ENCODE results near the gene VSTM5. TPM values are rescaled to one million over a fixed set of nuclear protein-coding genes. Genes with fewer than 3 reads are reported as not detected.

The VSTM5 gene, protein sequence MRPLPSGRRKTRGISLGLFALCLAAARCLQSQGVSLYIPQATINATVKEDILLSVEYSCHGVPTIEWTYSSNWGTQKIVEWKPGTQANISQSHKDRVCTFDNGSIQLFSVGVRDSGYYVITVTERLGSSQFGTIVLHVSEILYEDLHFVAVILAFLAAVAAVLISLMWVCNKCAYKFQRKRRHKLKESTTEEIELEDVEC
- 0.17 and 0.96 TPM in 2 replicates for total RNA-seq
- polyA plus RNA-seq: 0.26 and 0.97 TPM in 2 replicates

DNA sequence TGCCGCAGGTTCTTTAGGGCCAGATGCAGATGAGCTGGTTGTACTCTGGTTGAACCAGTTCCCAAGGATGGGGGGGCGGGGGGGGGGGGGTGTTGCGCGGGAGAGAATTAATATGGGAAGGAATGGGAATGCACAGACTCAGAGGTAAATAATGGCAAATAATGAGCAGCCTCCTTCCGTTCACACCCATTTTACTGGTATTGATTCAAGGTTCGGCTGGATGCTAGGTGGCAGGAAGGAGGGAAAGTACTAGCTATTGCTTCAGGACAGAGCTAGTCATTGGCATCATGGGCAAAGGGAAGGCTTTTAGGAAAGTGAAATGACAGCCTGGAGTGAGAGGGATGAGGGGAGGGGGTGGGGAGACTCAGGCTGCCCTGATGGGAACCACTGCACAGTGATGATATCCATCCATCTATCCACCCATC is at the start of gene VSTM5:
Gene VSTM5 (minus strand): TSS at position 25 of the 425 bp plus-strand sequence. CDS start 116 bp downstream, outside the sequence.
- Histone ChIP-seq H3K9me2 (replicated peaks; ENCODE audit: insufficient read depth) (no peaks in the 10 kb centered on the region), H3K4me3 (peak within 1 kb of the TSS; percentile 20), H3K4me1 (ENCODE audit: insufficient read depth) (no peaks in the 10 kb centered on the region), H4K20me1 (ENCODE audit: insufficient read depth, poor library complexity, severe bottlenecking) (no peaks in the 10 kb centered on the region), H2AFZ (peak within 1 kb of the TSS; percentile 52), H3K27ac (no peak within 1 kb of the TSS), H3K27me3 (no peaks in the 10 kb centered on the region), H3K9me3 (ENCODE audit: low read depth) (no peaks in the 10 kb centered on the region), H3K79me2 (no peaks in the 10 kb centered on the region), H3K36me3 (replicated peaks; ENCODE audit: insufficient read depth, low read depth) (no peaks in the 10 kb centered on the region), H3K4me2 (peak within 1 kb of the TSS; percentile 93)
- DNase-seq (ENCODE audit: low spot score): no peak
- TF ChIP-seq EZH2 (IDR thresholded peaks at IDR 0.05; ENCODE audit: borderline replicate concordance): no peak
- TF ChIP-seq EZH2phosphoT487 (IDR thresholded peaks at IDR 0.05; ENCODE audit: low read depth, severe bottlenecking, unreplicated experiment): no peak
- TF ChIP-seq, protein P1, sequence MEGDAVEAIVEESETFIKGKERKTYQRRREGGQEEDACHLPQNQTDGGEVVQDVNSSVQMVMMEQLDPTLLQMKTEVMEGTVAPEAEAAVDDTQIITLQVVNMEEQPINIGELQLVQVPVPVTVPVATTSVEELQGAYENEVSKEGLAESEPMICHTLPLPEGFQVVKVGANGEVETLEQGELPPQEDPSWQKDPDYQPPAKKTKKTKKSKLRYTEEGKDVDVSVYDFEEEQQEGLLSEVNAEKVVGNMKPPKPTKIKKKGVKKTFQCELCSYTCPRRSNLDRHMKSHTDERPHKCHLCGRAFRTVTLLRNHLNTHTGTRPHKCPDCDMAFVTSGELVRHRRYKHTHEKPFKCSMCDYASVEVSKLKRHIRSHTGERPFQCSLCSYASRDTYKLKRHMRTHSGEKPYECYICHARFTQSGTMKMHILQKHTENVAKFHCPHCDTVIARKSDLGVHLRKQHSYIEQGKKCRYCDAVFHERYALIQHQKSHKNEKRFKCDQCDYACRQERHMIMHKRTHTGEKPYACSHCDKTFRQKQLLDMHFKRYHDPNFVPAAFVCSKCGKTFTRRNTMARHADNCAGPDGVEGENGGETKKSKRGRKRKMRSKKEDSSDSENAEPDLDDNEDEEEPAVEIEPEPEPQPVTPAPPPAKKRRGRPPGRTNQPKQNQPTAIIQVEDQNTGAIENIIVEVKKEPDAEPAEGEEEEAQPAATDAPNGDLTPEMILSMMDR (IDR thresholded peaks at IDR 0.05; ENCODE audit: poor library complexity): no peak
- WGBS (ENCODE audit: low lambda C conversion rate, missing lambda C conversion rate): 70% methylated on average over 5 of the region's 6 CpGs

DNA sequence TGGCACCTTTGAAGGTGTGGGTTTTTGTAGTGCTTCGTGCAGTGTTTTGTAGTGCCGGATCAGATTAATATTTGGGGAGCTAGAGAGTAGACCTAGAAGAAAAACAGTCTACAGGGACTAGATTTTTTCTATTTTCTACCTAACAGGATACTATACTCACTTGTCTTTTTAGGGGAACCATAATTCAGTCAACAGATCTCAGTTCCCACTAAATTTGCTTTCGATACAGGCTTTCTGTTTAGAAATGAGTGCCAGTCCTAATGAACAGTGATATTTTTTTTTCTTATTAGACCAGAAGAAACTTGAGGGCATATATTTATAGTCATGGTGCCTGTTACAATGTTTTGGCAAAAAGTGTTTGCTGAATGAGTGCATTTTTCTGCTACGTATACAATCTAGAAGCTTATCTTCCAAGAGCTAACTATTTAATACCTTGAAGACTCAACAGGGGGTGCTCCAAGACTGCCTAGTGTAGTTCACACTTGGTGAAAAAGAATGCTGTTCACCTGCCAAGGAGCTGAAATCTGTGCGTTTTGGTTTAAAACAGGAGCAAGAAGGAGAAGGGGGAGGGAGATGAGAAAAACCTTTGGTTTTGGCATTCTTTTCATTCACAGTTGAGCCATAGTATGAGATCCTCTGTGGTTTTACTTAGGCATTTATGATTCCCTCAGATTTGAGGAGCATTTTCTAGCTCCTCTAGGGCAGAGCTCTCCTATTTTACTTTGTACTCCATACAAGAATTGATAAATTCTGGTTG is 44.9 kb upstream of the VSTM5 start:
- Histone ChIP-seq H4K20me1 (ENCODE audit: insufficient read depth, poor library complexity, severe bottlenecking) (no peaks in the 10 kb centered on the region), H3K4me2 (no peak overlapping the region), H3K27me3 (no peaks in the 10 kb centered on the region), H3K27ac (no peak overlapping the region), H3K9me2 (replicated peaks; ENCODE audit: insufficient read depth) (no peaks in the 10 kb centered on the region), H3K36me3 (replicated peaks; ENCODE audit: insufficient read depth, low read depth) (no peaks in the 10 kb centered on the region), H3K4me1 (ENCODE audit: insufficient read depth) (no peaks in the 10 kb centered on the region), H2AFZ (no peak overlapping the region), H3K9me3 (ENCODE audit: low read depth) (no peaks in the 10 kb centered on the region), H3K4me3 (no peak overlapping the region), H3K79me2 (no peaks in the 10 kb centered on the region)
- 41% methylated on average over 5 of the region's 5 CpGs for WGBS (ENCODE audit: low lambda C conversion rate, missing lambda C conversion rate)
- peak; percentile 85 for DNase-seq (ENCODE audit: low spot score)
- TF ChIP-seq, protein P1 (IDR thresholded peaks at IDR 0.05; ENCODE audit: poor library complexity): peak; percentile 87
- no peak for TF ChIP-seq EZH2 (IDR thresholded peaks at IDR 0.05; ENCODE audit: borderline replicate concordance)
- TF ChIP-seq EZH2phosphoT487 (IDR thresholded peaks at IDR 0.05; ENCODE audit: low read depth, severe bottlenecking, unreplicated experiment): no peak

DNA sequence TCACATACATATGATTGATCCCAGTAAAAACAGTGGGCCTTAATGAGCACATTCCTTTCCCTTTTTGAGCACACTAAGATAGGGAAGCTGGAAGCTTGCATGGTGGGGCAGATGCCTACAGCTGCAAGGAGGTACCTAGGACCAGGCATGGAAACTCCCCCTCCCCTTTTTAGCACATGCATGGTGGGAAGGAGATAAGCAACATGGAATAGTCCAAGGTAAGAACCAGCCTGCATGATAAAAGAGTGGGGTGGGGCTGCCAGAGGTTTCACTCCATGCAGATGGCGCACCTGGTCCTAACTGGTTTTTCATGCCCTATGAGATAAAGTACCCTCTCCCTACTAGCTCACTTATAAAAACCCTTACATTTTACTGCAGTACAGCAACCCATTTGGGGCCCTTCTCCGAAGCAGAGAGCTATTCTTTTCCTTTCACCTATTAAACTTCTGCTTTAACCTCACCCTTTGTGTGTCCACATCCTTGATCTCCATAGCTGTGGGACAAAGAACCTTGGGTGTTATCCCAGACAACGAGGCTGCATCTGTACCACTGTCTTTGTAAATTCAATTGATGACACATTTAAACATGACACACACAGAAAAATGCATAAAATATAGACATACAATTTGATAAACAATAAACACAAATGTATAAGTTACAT is 40.1 kb upstream of the VSTM5 start:
- Histone ChIP-seq H3K9me2 (replicated peaks; ENCODE audit: insufficient read depth) (no peaks in the 10 kb centered on the region), H3K4me3 (no peak overlapping the region), H3K4me1 (ENCODE audit: insufficient read depth) (no peaks in the 10 kb centered on the region), H4K20me1 (ENCODE audit: insufficient read depth, poor library complexity, severe bottlenecking) (no peaks in the 10 kb centered on the region), H3K27me3 (no peaks in the 10 kb centered on the region), H3K27ac (no peak overlapping the region), H3K36me3 (replicated peaks; ENCODE audit: insufficient read depth, low read depth) (no peaks in the 10 kb centered on the region), H3K4me2 (no peak overlapping the region), H3K9me3 (ENCODE audit: low read depth) (no peaks in the 10 kb centered on the region), H2AFZ (no peak overlapping the region), H3K79me2 (no peaks in the 10 kb centered on the region)
- WGBS (ENCODE audit: low lambda C conversion rate, missing lambda C conversion rate): 83% methylated on average over 3 of the region's 3 CpGs
- TF ChIP-seq EZH2phosphoT487 (IDR thresholded peaks at IDR 0.05; ENCODE audit: low read depth, severe bottlenecking, unreplicated experiment): no peak
- no peak for TF ChIP-seq EZH2 (IDR thresholded peaks at IDR 0.05; ENCODE audit: borderline replicate concordance)
- TF ChIP-seq, protein P1 (IDR thresholded peaks at IDR 0.05; ENCODE audit: poor library complexity): no peak
- no peak for DNase-seq (ENCODE audit: low spot score)

Data from hepatocyte (in vitro differentiated cells).